Fibroblast of mammary gland (primary cell): ENCODE results near the gene ZNF488.

Experiments
- DNase-seq: peaks from one replicate; pipeline ENCODE4 v3.0.0-alpha.2; 2010; ENCODE audit warnings: low read depth
- H3K4me3 ChIP-seq: 2 replicates; pipeline ENCODE4 v1.5.1; 2011; ENCODE audit warnings: low read depth, mild to moderate bottlenecking, low read length, moderate library complexity; ENCODE audit not compliant: control insufficient read depth
- TF ChIP-seq, protein P1 (sequence below): conservative IDR thresholded peaks from 2 replicates; pipeline ENCODE4 v1.5.1; 2011; ENCODE audit warnings: low read depth, low read length, inconsistent platforms; ENCODE audit not compliant: control insufficient read depth, insufficient read depth

ZNF488 gene

DNA sequence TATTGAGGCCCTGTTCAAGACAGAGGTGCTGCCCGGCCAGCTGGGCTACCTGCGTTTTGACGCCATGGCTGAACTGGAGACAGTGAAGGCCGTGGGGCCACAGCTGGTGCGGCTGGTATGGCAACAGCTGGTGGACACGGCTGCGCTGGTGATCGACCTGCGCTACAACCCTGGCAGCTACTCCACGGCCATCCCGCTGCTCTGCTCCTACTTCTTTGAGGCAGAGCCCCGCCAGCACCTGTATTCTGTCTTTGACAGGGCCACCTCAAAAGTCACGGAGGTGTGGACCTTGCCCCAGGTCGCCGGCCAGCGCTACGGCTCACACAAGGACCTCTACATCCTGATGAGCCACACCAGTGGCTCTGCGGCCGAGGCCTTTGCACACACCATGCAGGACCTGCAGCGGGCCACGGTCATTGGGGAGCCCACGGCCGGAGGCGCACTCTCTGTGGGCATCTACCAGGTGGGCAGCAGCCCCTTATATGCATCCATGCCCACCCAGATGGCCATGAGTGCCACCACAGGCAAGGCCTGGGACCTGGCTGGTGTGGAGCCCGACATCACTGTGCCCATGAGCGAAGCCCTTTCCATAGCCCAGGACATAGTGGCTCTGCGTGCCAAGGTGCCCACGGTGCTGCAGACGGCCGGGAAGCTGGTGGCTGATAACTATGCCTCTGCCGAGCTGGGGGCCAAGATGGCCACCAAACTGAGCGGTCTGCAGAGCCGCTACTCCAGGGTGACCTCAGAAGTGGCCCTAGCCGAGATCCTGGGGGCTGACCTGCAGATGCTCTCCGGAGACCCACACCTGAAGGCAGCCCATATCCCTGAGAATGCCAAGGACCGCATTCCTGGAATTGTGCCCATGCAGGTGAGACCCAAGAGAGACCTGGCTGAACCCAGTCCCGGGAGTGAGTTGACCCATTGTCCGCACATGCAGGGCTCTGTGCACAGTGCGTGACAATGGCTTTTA is 33.1 kb downstream of the ZNF488 start:
- no peak overlapping the region for H3K4me3 ChIP-seq
- TF ChIP-seq, protein P1, sequence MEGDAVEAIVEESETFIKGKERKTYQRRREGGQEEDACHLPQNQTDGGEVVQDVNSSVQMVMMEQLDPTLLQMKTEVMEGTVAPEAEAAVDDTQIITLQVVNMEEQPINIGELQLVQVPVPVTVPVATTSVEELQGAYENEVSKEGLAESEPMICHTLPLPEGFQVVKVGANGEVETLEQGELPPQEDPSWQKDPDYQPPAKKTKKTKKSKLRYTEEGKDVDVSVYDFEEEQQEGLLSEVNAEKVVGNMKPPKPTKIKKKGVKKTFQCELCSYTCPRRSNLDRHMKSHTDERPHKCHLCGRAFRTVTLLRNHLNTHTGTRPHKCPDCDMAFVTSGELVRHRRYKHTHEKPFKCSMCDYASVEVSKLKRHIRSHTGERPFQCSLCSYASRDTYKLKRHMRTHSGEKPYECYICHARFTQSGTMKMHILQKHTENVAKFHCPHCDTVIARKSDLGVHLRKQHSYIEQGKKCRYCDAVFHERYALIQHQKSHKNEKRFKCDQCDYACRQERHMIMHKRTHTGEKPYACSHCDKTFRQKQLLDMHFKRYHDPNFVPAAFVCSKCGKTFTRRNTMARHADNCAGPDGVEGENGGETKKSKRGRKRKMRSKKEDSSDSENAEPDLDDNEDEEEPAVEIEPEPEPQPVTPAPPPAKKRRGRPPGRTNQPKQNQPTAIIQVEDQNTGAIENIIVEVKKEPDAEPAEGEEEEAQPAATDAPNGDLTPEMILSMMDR, result no peak
- no peak for DNase-seq

DNA sequence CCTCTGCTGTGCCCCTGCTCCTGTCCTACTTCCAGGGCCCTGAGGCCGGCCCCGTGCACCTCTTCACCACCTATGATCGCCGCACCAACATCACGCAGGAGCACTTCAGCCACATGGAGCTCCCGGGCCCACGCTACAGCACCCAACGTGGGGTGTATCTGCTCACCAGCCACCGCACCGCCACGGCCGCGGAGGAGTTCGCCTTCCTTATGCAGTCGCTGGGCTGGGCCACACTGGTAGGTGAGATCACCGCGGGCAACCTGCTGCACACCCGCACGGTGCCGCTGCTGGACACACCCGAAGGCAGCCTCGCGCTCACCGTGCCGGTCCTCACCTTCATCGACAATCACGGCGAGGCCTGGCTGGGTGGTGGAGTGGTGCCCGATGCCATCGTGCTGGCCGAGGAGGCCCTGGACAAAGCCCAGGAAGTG is 34.1 kb downstream of the ZNF488 start:
- TF ChIP-seq, protein P1, result no peak
- DNase-seq, result no peak
- H3K4me3 ChIP-seq, result no peak overlapping the region

DNA sequence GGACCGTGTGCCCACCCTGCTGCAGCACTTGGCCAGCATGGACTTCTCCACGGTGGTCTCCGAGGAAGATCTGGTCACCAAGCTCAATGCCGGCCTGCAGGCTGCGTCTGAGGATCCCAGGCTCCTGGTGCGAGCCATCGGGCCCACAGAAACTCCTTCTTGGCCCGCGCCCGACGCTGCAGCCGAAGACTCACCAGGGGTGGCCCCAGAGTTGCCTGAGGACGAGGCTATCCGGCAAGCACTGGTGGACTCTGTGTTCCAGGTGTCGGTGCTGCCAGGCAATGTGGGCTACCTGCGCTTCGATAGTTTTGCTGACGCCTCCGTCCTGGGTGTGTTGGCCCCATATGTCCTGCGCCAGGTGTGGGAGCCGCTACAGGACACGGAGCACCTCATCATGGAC is 34.6 kb downstream of the ZNF488 start:
- H3K4me3 ChIP-seq, result no peak overlapping the region
- TF ChIP-seq, protein P1, result no peak
- DNase-seq, result no peak

DNA sequence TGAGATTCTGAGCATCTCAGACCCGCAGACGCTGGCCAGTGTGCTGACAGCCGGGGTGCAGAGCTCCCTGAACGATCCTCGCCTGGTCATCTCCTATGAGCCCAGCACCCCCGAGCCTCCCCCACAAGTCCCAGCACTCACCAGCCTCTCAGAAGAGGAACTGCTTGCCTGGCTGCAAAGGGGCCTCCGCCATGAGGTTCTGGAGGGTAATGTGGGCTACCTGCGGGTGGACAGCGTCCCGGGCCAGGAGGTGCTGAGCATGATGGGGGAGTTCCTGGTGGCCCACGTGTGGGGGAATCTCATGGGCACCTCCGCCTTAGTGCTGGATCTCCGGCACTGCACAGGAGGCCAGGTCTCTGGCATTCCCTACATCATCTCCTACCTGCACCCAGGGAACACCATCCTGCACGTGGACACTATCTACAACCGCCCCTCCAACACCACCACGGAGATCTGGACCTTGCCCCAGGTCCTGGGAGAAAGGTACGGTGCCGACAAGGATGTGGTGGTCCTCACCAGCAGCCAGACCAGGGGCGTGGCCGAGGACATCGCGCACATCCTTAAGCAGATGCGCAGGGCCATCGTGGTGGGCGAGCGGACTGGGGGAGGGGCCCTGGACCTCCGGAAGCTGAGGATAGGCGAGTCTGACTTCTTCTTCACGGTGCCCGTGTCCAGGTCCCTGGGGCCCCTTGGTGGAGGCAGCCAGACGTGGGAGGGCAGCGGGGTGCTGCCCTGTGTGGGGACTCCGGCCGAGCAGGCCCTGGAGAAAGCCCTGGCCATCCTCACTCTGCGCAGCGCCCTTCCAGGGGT is 35.2 kb downstream of the ZNF488 start:
- TF ChIP-seq, protein P1, result no peak
- DNase-seq, result no peak
- H3K4me3 ChIP-seq, result no peak overlapping the region

DNA sequence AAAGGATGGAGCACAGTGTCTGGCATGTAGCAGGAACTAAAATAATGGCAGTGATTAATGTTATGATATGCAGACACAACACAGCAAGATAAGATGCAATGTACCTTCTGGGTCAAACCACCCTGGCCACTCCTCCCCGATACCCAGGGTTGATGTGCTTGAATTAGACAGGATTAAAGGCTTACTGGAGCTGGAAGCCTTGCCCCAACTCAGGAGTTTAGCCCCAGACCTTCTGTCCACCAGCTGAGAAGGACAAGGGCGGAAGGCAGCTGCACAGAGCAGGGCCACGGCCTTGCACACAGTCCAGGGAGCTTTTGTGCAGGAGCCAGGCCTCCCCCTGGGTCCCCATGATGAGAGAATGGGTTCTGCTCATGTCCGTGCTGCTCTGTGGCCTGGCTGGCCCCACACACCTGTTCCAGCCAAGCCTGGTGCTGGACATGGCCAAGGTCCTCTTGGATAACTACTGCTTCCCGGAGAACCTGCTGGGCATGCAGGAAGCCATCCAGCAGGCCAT is 35.9 kb downstream of the ZNF488 start, which contains the start of gene RBP3:
Gene RBP3 (plus strand): TSS at position 226 of the 514 bp plus-strand sequence. CDS start 122 bp downstream, at position 348.
- TF ChIP-seq, protein P1, result no peak
- DNase-seq, result no peak

DNA sequence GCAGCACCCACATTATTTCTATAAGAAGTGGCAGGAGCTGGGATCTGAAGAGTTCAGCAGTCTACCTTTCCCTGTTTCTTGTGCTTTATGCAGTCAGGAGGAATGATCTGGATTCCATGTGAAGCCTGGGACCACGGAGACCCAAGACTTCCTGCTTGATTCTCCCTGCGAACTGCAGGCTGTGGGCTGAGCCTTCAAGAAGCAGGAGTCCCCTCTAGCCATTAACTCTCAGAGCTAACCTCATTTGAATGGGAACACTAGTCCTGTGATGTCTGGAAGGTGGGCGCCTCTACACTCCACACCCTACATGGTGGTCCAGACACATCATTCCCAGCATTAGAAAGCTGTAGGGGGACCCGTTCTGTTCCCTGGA is 36.8 kb downstream of the ZNF488 start:
- TF ChIP-seq, protein P1, result no peak
- H3K4me3 ChIP-seq, result no peak overlapping the region
- DNase-seq, result no peak

More for the DNA sequence above, 35.9 kb downstream of the ZNF488 start, which contains the start of gene RBP3:
- no peak within 1 kb of the TSS for H3K4me3 ChIP-seq
